Limb (tissue), 2 donors: Measurements from ENCODE around the gene CAMKK1.

Experiments used
- DNase-seq, 2 donors: peaks; one replicate each; pipeline ENCODE4 v3.0.0-alpha.2; 2016; ENCODE audit errors: extremely low spot score in 2 of 2

The CAMKK1 gene

GRCh38 chr17:3893003-3893719, at the start of gene CAMKK1:
TSS of gene CAMKK1 (minus strand) at chr17:3893053. CDS start at chr17:3885687, 7,366 bp downstream.
- peak; percentile 90 for DNase-seq

- no peak for DNase-seq
Observed at GRCh38 chr17:3940965-3941698, 48.3 kb upstream of the CAMKK1 start.

GRCh38 chr17:3937359-3937758, 44.5 kb upstream of the CAMKK1 start:
- no peak for DNase-seq

- DNase-seq: no peak
Observed at GRCh38 chr17:3935825-3936355, 43.0 kb upstream of the CAMKK1 start.

- peak; percentile 50 to 71 for DNase-seq
Observed at GRCh38 chr17:3935140-3935542, 42.3 kb upstream of the CAMKK1 start.

GRCh38 chr17:3929764-3930163, 36.9 kb upstream of the CAMKK1 start:
- DNase-seq: no peak

- DNase-seq: no peak
Observed at GRCh38 chr17:3929181-3929580, 36.3 kb upstream of the CAMKK1 start.

- DNase-seq: no peak
Observed at GRCh38 chr17:3928406-3928805, 35.6 kb upstream of the CAMKK1 start.

GRCh38 chr17:3927628-3928340, 34.9 kb upstream of the CAMKK1 start:
- DNase-seq: no peak

GRCh38 chr17:3926860-3927627, 34.2 kb upstream of the CAMKK1 start:
- DNase-seq: no peak

GRCh38 chr17:3925684-3926485, 33.0 kb upstream of the CAMKK1 start:
- no peak for DNase-seq

GRCh38 chr17:3924512-3925350, 31.9 kb upstream of the CAMKK1 start:
- no peak for DNase-seq

- no peak for DNase-seq
Observed at GRCh38 chr17:3923466-3924190, 30.8 kb upstream of the CAMKK1 start.

GRCh38 chr17:3922765-3923164, 29.9 kb upstream of the CAMKK1 start:
- DNase-seq: no peak

- DNase-seq: no peak
Observed at GRCh38 chr17:3921502-3922319, 28.9 kb upstream of the CAMKK1 start.

- no peak for DNase-seq
Observed at GRCh38 chr17:3921006-3921405, 28.2 kb upstream of the CAMKK1 start.

GRCh38 chr17:3919123-3919624, 26.3 kb upstream of the CAMKK1 start:
- DNase-seq: no peak
